Measurements from ENCODE around the gene CAVIN2. TPM values are rescaled to one million over a fixed set of nuclear protein-coding genes. Genes with fewer than 3 reads are reported as not detected.

The CAVIN2 gene
- polyA plus RNA-seq, 1 donor (not counting 4 experiments of a cell fraction or from before 2014, with no cell fraction given) = 10.2 TPM

- no peaks in the 10 kb centered on the region for H4K20me1 ChIP-seq (ENCODE audit: control insufficient read depth, extremely low read depth, insufficient read depth, low read length)
- TF ChIP-seq CTCF (optimal IDR thresholded peaks at IDR 0.05 in 1 of 3, IDR thresholded peaks at IDR 0.05 in 1 of 3, conservative IDR thresholded peaks at IDR 0.05 in 1 of 3; ENCODE audit: extremely low read depth in 1 of 3, insufficient read depth in 2 of 3, low read length in 3 of 3) (no peak), EZH2 (IDR thresholded peaks at IDR 0.05; ENCODE audit: low read length) (no peak)
- no peak overlapping the region for H3K9ac ChIP-seq (ENCODE audit: control insufficient read depth, extremely low read depth, insufficient read depth, low read length)
- H3K4me2 ChIP-seq (ENCODE audit: control insufficient read depth, extremely low read depth, insufficient read depth, low read depth, low read length) = no peak overlapping the region
- H3K9me1 ChIP-seq (ENCODE audit: control insufficient read depth, extremely low read depth, insufficient read depth, low read length) = no peaks in the 10 kb centered on the region
- no peaks in the 10 kb centered on the region for H3K9me3 ChIP-seq (ENCODE audit: control insufficient read depth, low read depth, low read length)
- no peaks in the 10 kb centered on the region for H3K79me2 ChIP-seq (ENCODE audit: control insufficient read depth, insufficient read depth, low read length)
- FAIRE-seq (no peak), DNase-seq (ENCODE audit: low read depth, low spot score) (no peak)
- H3K4me3 ChIP-seq (ENCODE audit: control insufficient read depth in 2 of 3, extremely low read depth in 1 of 3, insufficient read depth in 2 of 3, low read depth in 1 of 3, low read length in 3 of 3) = no peak overlapping the region
- no peak overlapping the region for H3K27ac ChIP-seq (ENCODE audit: control insufficient read depth, insufficient read depth, low read length)
- no peaks in the 10 kb centered on the region for H3K4me1 ChIP-seq (ENCODE audit: control insufficient read depth, extremely low read depth, insufficient read depth, low read length)
- dilution Hi-C loops (cut with MboI; ENCODE audit: extremely low pct_ligation_motif_present, low sequenced_read_pairs) = no loop called here
- no peak overlapping the region for H2AFZ ChIP-seq (ENCODE audit: control insufficient read depth, low read length)
- no peaks in the 10 kb centered on the region for H3K36me3 ChIP-seq (ENCODE audit: control insufficient read depth in 2 of 2, extremely low read depth in 1 of 2, insufficient read depth in 2 of 2, low read length in 2 of 2)
- H3K27me3 ChIP-seq (ENCODE audit: control insufficient read depth, extremely low read depth, insufficient read depth, low read length) = no peaks in the 10 kb centered on the region
Measured at GRCh38 chr2:191790737-191791136, 56.2 kb downstream of the CAVIN2 start.

DNA sequence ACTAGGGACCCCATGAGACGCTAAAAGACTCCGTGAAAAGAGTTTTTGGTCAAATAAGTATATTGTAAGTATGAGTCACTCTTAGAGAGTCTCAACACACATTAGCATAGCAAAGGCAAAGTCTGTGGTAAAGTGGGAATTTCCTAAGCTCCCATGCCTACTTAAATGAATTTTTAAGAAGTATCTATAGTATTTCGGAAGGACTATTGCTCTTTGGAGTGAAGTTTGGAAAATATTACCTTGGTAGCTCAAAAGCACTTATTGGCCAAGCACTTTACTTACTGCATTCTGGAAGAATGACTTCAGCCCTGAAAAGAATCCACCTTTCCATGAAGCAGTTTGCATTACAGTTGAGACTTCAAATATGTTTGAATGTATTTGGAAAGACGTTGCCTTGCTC lies 57.1 kb downstream of the CAVIN2 start:
- FAIRE-seq (no peak), DNase-seq (ENCODE audit: low read depth, low spot score) (no peak)
- H3K27ac ChIP-seq (ENCODE audit: control insufficient read depth, insufficient read depth, low read length) = no peak overlapping the region
- no peak overlapping the region for H2AFZ ChIP-seq (ENCODE audit: control insufficient read depth, low read length)
- H3K79me2 ChIP-seq (ENCODE audit: control insufficient read depth, insufficient read depth, low read length) = no peaks in the 10 kb centered on the region
- no peaks in the 10 kb centered on the region for H3K9me3 ChIP-seq (ENCODE audit: control insufficient read depth, low read depth, low read length)
- no peaks in the 10 kb centered on the region for H3K4me1 ChIP-seq (ENCODE audit: control insufficient read depth, extremely low read depth, insufficient read depth, low read length)
- TF ChIP-seq CTCF (optimal IDR thresholded peaks at IDR 0.05 in 1 of 3, IDR thresholded peaks at IDR 0.05 in 1 of 3, conservative IDR thresholded peaks at IDR 0.05 in 1 of 3; ENCODE audit: extremely low read depth in 1 of 3, insufficient read depth in 2 of 3, low read length in 3 of 3) (no peak), EZH2 (IDR thresholded peaks at IDR 0.05; ENCODE audit: low read length) (no peak)
- H3K9me1 ChIP-seq (ENCODE audit: control insufficient read depth, extremely low read depth, insufficient read depth, low read length) = no peaks in the 10 kb centered on the region
- H4K20me1 ChIP-seq (ENCODE audit: control insufficient read depth, extremely low read depth, insufficient read depth, low read length) = no peaks in the 10 kb centered on the region
- no peaks in the 10 kb centered on the region for H3K36me3 ChIP-seq (ENCODE audit: control insufficient read depth in 2 of 2, extremely low read depth in 1 of 2, insufficient read depth in 2 of 2, low read length in 2 of 2)
- H3K9ac ChIP-seq (ENCODE audit: control insufficient read depth, extremely low read depth, insufficient read depth, low read length) = no peak overlapping the region
- no peak overlapping the region for H3K4me3 ChIP-seq (ENCODE audit: control insufficient read depth in 2 of 3, extremely low read depth in 1 of 3, insufficient read depth in 2 of 3, low read depth in 1 of 3, low read length in 3 of 3)
- H3K27me3 ChIP-seq (ENCODE audit: control insufficient read depth, extremely low read depth, insufficient read depth, low read length) = no peaks in the 10 kb centered on the region
- dilution Hi-C loops (cut with MboI; ENCODE audit: extremely low pct_ligation_motif_present, low sequenced_read_pairs) = no loop called here
- H3K4me2 ChIP-seq (ENCODE audit: control insufficient read depth, extremely low read depth, insufficient read depth, low read depth, low read length) = no peak overlapping the region

Measured in keratinocyte (primary cell).